ENCODE measurements around the gene HAPLN2.

DNA sequence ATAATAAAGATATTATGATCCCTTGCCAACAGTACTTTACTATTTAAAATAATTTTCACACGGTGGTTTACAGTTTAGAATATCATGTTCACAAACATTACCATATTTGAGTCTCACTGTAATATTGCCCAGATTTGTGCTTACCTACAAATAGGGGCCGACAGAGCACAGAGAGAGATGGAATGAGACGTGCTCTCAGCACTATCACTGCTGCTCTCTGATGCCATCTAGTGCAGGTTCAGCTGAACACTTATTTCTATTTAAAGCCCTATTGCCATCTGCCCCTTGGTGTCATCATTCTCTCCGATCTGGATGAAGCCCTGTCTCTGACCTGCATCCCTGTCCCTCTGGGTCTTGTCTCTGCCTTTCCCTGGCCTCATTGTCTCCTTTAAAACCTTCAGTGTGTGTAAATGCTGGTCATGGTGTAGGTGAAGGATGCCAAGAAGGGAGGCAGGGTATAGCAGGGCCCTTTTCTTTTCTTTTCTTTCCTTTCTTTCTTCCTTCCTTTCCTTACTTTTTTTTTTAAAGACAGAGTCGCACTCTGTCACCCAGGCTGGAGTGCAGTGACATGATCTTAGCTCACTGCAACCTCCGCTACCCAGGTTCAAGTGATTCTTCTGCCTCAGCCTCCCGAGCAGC lies 11.1 kb upstream of the HAPLN2 start:
- TF ChIP-seq CTCF (IDR thresholded peaks at IDR 0.05) (no peak; the same call in 1 of the 2 replicates), NR2C2 (CRISPR knock-in tag; IDR thresholded peaks at IDR 0.05) (no peak), ZNF138 (CRISPR knock-in tag; conservative IDR thresholded peaks at IDR 0.05) (no peak), ZNF281 (CRISPR knock-in tag; IDR thresholded peaks at IDR 0.05) (no peak), SOX15 (CRISPR knock-in tag; IDR thresholded peaks at IDR 0.05) (no peak), IRF1 (CRISPR knock-in tag; IDR thresholded peaks at IDR 0.05) (no peak), CDX4 (CRISPR knock-in tag; IDR thresholded peaks at IDR 0.05; ENCODE audit: borderline replicate concordance) (no peak)
- TF ChIP-seq, protein P1, sequence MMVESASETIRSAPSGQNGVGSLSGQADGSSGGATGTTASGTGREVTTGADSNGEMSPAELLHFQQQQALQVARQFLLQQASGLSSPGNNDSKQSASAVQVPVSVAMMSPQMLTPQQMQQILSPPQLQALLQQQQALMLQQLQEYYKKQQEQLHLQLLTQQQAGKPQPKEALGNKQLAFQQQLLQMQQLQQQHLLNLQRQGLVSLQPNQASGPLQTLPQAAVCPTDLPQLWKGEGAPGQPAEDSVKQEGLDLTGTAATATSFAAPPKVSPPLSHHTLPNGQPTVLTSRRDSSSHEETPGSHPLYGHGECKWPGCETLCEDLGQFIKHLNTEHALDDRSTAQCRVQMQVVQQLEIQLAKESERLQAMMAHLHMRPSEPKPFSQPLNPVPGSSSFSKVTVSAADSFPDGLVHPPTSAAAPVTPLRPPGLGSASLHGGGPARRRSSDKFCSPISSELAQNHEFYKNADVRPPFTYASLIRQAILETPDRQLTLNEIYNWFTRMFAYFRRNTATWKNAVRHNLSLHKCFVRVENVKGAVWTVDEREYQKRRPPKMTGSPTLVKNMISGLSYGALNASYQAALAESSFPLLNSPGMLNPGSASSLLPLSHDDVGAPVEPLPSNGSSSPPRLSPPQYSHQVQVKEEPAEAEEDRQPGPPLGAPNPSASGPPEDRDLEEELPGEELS (CRISPR knock-in tag; IDR thresholded peaks at IDR 0.05): no peak
